ENCODE data around the gene FBLN1. TPM values are rescaled to one million over a fixed set of nuclear protein-coding genes. Genes with fewer than 3 reads are reported as not detected.
A peak's percentile ranks its signal among the peaks of the same experiment; 100 is the strongest.

The FBLN1 gene
- total RNA-seq, 2 experiments from 2014 or later = not detected

GRCh38 chr22:45571089-45571488 is 68.4 kb downstream of the FBLN1 start:
- CTCF ChIA-PET = interaction anchor here (0.7 kb wide), 1 partner anchor 1694 kb away, joined by 4 read pairs; no protein-coding TSS in a partner anchor
- Mint-ChIP-seq H3K36me3 (ENCODE audit: low read depth) (peaks cover 2% of the 10 kb centered on the region), H3K4me1 (no peaks in the 10 kb centered on the region), H3K27ac (no peak overlapping the region), H3K27me3 (peaks cover 16% of the 10 kb centered on the region), H3K9me3 (peaks cover 14% of the 10 kb centered on the region), H3K4me3 (no peak overlapping the region)
- POLR2A ChIA-PET = no interaction called here
- DNase-seq = no peak

GRCh38 chr22:45572444-45572843 is 69.8 kb downstream of the FBLN1 start:
- peaks cover 14% of the 10 kb centered on the region for H3K27me3 Mint-ChIP-seq
- no peak for DNase-seq
- no peaks in the 10 kb centered on the region for H3K4me1 Mint-ChIP-seq
- H3K4me3 Mint-ChIP-seq = no peak overlapping the region
- POLR2A ChIA-PET = no interaction called here
- H3K27ac Mint-ChIP-seq = no peak overlapping the region
- CTCF ChIA-PET = interaction anchor here (1.4 kb wide), 1 partner anchor 11 kb away, joined by 3 read pairs; no protein-coding TSS in a partner anchor
- peaks cover 2% of the 10 kb centered on the region for H3K36me3 Mint-ChIP-seq (ENCODE audit: low read depth)
- peaks cover 14% of the 10 kb centered on the region for H3K9me3 Mint-ChIP-seq

- POLR2A ChIA-PET = no interaction called here
- Mint-ChIP-seq H3K27me3 (peaks cover 4% of the 10 kb centered on the region), H3K4me3 (no peak overlapping the region), H3K27ac (no peak overlapping the region), H3K4me1 (no peaks in the 10 kb centered on the region), H3K36me3 (ENCODE audit: low read depth) (peaks cover 2% of the 10 kb centered on the region), H3K9me3 (peaks cover 14% of the 10 kb centered on the region)
- CTCF ChIA-PET = interaction anchor here (0.7 to 1.4 kb wide), 2 partner anchors 9 to 151 kb away, joined by 3 to 5 read pairs; no protein-coding TSS in a partner anchor
- DNase-seq = no peak
These were observed 71.5 kb downstream of the FBLN1 start for GRCh38 chr22:45574069-45574703.

GRCh38 chr22:45575173-45575572 is 72.5 kb downstream of the FBLN1 start:
- CTCF ChIA-PET = interaction anchor here (0.6 to 0.7 kb wide), 2 partner anchors 152 to 292 kb away, joined by 3 to 5 read pairs; no protein-coding TSS in a partner anchor
- Mint-ChIP-seq H3K27ac (no peak overlapping the region), H3K4me1 (no peaks in the 10 kb centered on the region), H3K9me3 (peaks cover 10% of the 10 kb centered on the region), H3K4me3 (no peak overlapping the region), H3K36me3 (ENCODE audit: low read depth) (peaks cover 2% of the 10 kb centered on the region), H3K27me3 (peaks cover 7% of the 10 kb centered on the region)
- POLR2A ChIA-PET = no interaction called here
- no peak for DNase-seq

GRCh38 chr22:45575607-45576272 is 73.1 kb downstream of the FBLN1 start:
- Mint-ChIP-seq H3K36me3 (ENCODE audit: low read depth) (no peaks in the 10 kb centered on the region), H3K27me3 (peaks cover 7% of the 10 kb centered on the region), H3K4me3 (no peak overlapping the region), H3K4me1 (no peaks in the 10 kb centered on the region), H3K27ac (no peak overlapping the region), H3K9me3 (peaks cover 6% of the 10 kb centered on the region)
- CTCF ChIA-PET = no interaction called here
- POLR2A ChIA-PET = no interaction called here
- DNase-seq = no peak

- peaks cover 7% of the 10 kb centered on the region for H3K27me3 Mint-ChIP-seq
- ChIA-PET POLR2A (no interaction called here), CTCF (no interaction called here)
- no peak for DNase-seq
- peaks cover 2% of the 10 kb centered on the region for H3K4me1 Mint-ChIP-seq
- no peak overlapping the region for H3K4me3 Mint-ChIP-seq
- H3K36me3 Mint-ChIP-seq (ENCODE audit: low read depth) = no peaks in the 10 kb centered on the region
- peaks cover 4% of the 10 kb centered on the region for H3K9me3 Mint-ChIP-seq
- no peak overlapping the region for H3K27ac Mint-ChIP-seq
These were observed 73.6 kb downstream of the FBLN1 start for GRCh38 chr22:45576273-45576625.

GRCh38 chr22:45576730-45577464 is 74.2 kb downstream of the FBLN1 start:
- H3K4me1 Mint-ChIP-seq = peaks cover 4% of the 10 kb centered on the region
- no peak overlapping the region for H3K27ac Mint-ChIP-seq
- no peak for DNase-seq
- POLR2A ChIA-PET = no interaction called here
- peaks cover 7% of the 10 kb centered on the region for H3K27me3 Mint-ChIP-seq
- CTCF ChIA-PET = interaction anchor here (1.0 to 1.4 kb wide), 2 partner anchors 29 to 61 kb away, joined by 3 to 5 read pairs; no protein-coding TSS in a partner anchor
- no peaks in the 10 kb centered on the region for H3K9me3 Mint-ChIP-seq
- no peaks in the 10 kb centered on the region for H3K36me3 Mint-ChIP-seq (ENCODE audit: low read depth)
- no peak overlapping the region for H3K4me3 Mint-ChIP-seq

GRCh38 chr22:45577746-45578523 is 75.3 kb downstream of the FBLN1 start:
- Mint-ChIP-seq H3K4me1 (peaks cover 8% of the 10 kb centered on the region), H3K27me3 (peaks cover 7% of the 10 kb centered on the region), H3K27ac (no peak overlapping the region), H3K4me3 (no peak overlapping the region), H3K36me3 (ENCODE audit: low read depth) (no peaks in the 10 kb centered on the region), H3K9me3 (no peaks in the 10 kb centered on the region)
- POLR2A ChIA-PET = no interaction called here
- CTCF ChIA-PET = interaction anchor here (1.0 to 1.4 kb wide), 7 partner anchors 28 to 284 kb away, joined by 3 to 5 read pairs (median 3); no protein-coding TSS in a partner anchor
- peak; percentile 79 for DNase-seq

GRCh38 chr22:45578524-45579147 is 76.0 kb downstream of the FBLN1 start:
- no peak overlapping the region for H3K27ac Mint-ChIP-seq
- no peak for DNase-seq
- H3K4me1 Mint-ChIP-seq = peaks cover 15% of the 10 kb centered on the region
- no peaks in the 10 kb centered on the region for H3K9me3 Mint-ChIP-seq
- ChIA-PET CTCF (interaction anchor here (1.1 to 1.4 kb wide), 6 partner anchors 27 to 283 kb away, joined by 3 to 5 read pairs (median 4); no protein-coding TSS in a partner anchor), POLR2A (no interaction called here)
- H3K4me3 Mint-ChIP-seq = no peak overlapping the region
- H3K36me3 Mint-ChIP-seq (ENCODE audit: low read depth) = no peaks in the 10 kb centered on the region
- peaks cover 7% of the 10 kb centered on the region for H3K27me3 Mint-ChIP-seq

- ChIA-PET POLR2A (no interaction called here), CTCF (interaction anchor here (1.4 kb wide), 1 partner anchor 63 kb away, joined by 3 read pairs; no protein-coding TSS in a partner anchor)
- Mint-ChIP-seq H3K36me3 (ENCODE audit: low read depth) (no peaks in the 10 kb centered on the region), H3K9me3 (no peaks in the 10 kb centered on the region), H3K27ac (no peak overlapping the region), H3K27me3 (peaks cover 7% of the 10 kb centered on the region), H3K4me1 (peaks cover 19% of the 10 kb centered on the region), H3K4me3 (no peak overlapping the region)
- no peak for DNase-seq
These were observed 76.6 kb downstream of the FBLN1 start for GRCh38 chr22:45579306-45579705.

- Mint-ChIP-seq H3K36me3 (ENCODE audit: low read depth) (no peaks in the 10 kb centered on the region), H3K27ac (no peak overlapping the region), H3K27me3 (peaks cover 7% of the 10 kb centered on the region), H3K4me3 (no peak overlapping the region), H3K9me3 (no peaks in the 10 kb centered on the region), H3K4me1 (peaks cover 21% of the 10 kb centered on the region)
- POLR2A ChIA-PET = no interaction called here
- CTCF ChIA-PET = no interaction called here
- no peak for DNase-seq
These were observed 77.4 kb downstream of the FBLN1 start for GRCh38 chr22:45579806-45580725.
